Panc1 (cell line): ENCODE data around the gene RASGRF2. TPM values are rescaled to one million over a fixed set of nuclear protein-coding genes. Genes with fewer than 3 reads are reported as not detected.

Source experiments
- ATAC-seq: fragments of 200-7000 bp; cut with Tn5 transposase; 2 replicates; pipeline ENCODE4 v1.9.1; 2020; ENCODE audit warnings: mild to moderate bottlenecking, moderate library complexity
- BruUV-seq: library from RNA; stranded (reverse); fragments of 400-500 nt; replicated peaks from 2 replicates; lab custom pipeline; 2021; lab: Mats Ljungman, UMichigan
- CTCF ChIA-PET: fragments of 300-600 bp; sonication (Branson Sonifier 250); formaldehyde crosslinking; loops from one replicate; lab custom pipeline; 2022; ENCODE audit warnings: antibody characterized with exemption; lab: Charles Lee
- POLR2A ChIA-PET: fragments of 300-600 bp; sonication (Branson Sonifier 250); formaldehyde crosslinking; loops from one replicate; lab custom pipeline; 2022; ENCODE audit warnings: antibody characterized with exemption; lab: Charles Lee
- DNase-seq: peaks from one replicate; pipeline ENCODE4 v3.0.0-alpha.2; 2010; ENCODE audit warnings: low read depth, low spot score
- H3K27ac ChIP-seq: 2 replicates; pipeline ENCODE4 v1.5.1; 2011; ENCODE audit warnings: mild to moderate bottlenecking, low read length, inconsistent platforms
- H3K27me3 ChIP-seq: fragments of 200-500 bp; sonication (Bioruptor generic); 2 replicates; pipeline ENCODE4 v1.6.0; 2014; ENCODE audit warnings: low read length, inconsistent platforms; ENCODE audit not compliant: control insufficient read depth, insufficient read depth
- H3K36me3 ChIP-seq: fragments of 200-500 bp; sonication (Bioruptor generic); 2 replicates; pipeline ENCODE4 v1.5.1; 2014; ENCODE audit warnings: inconsistent platforms, mild to moderate bottlenecking, low read length, moderate library complexity; ENCODE audit not compliant: control insufficient read depth, insufficient read depth
- H3K4me1 ChIP-seq: 2 replicates; pipeline ENCODE4 v1.5.1; 2011; ENCODE audit warnings: inconsistent platforms, mild to moderate bottlenecking, low read length, moderate library complexity; ENCODE audit not compliant: control insufficient read depth, insufficient read depth
- H3K4me3 ChIP-seq, 2 experiments: 2 replicates each; pipeline ENCODE4 v1.5.1; 2011 to 2012; ENCODE audit warnings: low read depth in 2 of 2, low read length in 2 of 2, mild to moderate bottlenecking in 2 of 2, inconsistent platforms in 1 of 2, moderate library complexity in 1 of 2
- H3K9me3 ChIP-seq: fragments of 200-500 bp; sonication (Bioruptor generic); 2 replicates; pipeline ENCODE4 v1.5.1; 2014; ENCODE audit warnings: low read depth, mild to moderate bottlenecking, inconsistent platforms, low read length, moderate library complexity; ENCODE audit not compliant: control insufficient read depth, insufficient read depth
- CTCF ChIP-seq: fragments of 450-650 bp; IDR thresholded peaks from 2 replicates; pipeline ENCODE4 v1.5.1; 2017; ENCODE audit warnings: mild to moderate bottlenecking
- POLR2AphosphoS5 ChIP-seq: IDR thresholded peaks from 2 replicates; pipeline ENCODE4 v1.6.1; 2012; ENCODE audit warnings: mild to moderate bottlenecking, low read depth, low read length, moderate library complexity
- SIN3A ChIP-seq: IDR thresholded peaks from 2 replicates; pipeline ENCODE4 v1.6.1; 2012; ENCODE audit warnings: low read depth, mild to moderate bottlenecking, low read length, moderate library complexity, borderline replicate concordance; ENCODE audit not compliant: insufficient read depth
- TCF7L2 ChIP-seq: IDR thresholded peaks from 2 replicates; pipeline ENCODE4 v1.6.1; 2011; ENCODE audit warnings: mild to moderate bottlenecking, low read depth, low read length, inconsistent platforms
- in situ Hi-C: cut with HindIII; loops from 2 replicates; pipeline ENCODE4 v1.10.0; 2016; ENCODE audit warnings: low sequenced_read_pairs, low pct_unique_long_range_greater_than_20kb
- intact Hi-C: fragments of 100-400 bp; cut with micrococcal nuclease; formaldehyde crosslinking; loops from one replicate; pipeline ENCODE4 v1.10.0; 2022; ENCODE audit not compliant: unreplicated experiment
- total RNA-seq: library from RNA; stranded (reverse); gene quantifications from one replicate; pipeline ENCODE4 v1.2.1, GENCODE V29; 2021; ENCODE audit not compliant: unreplicated experiment
- TF ChIP-seq, protein P1 (sequence below), 2 experiments: IDR thresholded peaks; 2 replicates each; pipeline ENCODE4 v1.6.1; 2011 to 2012; ENCODE audit warnings: low read depth in 2 of 2, control low read depth in 1 of 2, low read length in 1 of 2, mild to moderate bottlenecking in 1 of 2, moderate library complexity in 1 of 2; ENCODE audit not compliant: insufficient read depth in 1 of 2

The RASGRF2 gene
- total RNA-seq, 1 experiment from 2014 or later, result 4.7 TPM

GRCh38 chr5:81097713-81098112, 137.6 kb downstream of the RASGRF2 start:
- H3K9me3 ChIP-seq, result no peaks in the 10 kb centered on the region
- no peaks in the 10 kb centered on the region for H3K4me1 ChIP-seq
- ATAC-seq (no peak), DNase-seq (no peak)
- H3K4me3 ChIP-seq, result no peak overlapping the region
- intact Hi-C loops, result no loop called here
- H3K27me3 ChIP-seq, result 0 out of 2 replicates have a peak, but pooled peaks cover 2% of the 10 kb centered on the region
- no peak overlapping the region for H3K27ac ChIP-seq
- in situ Hi-C loops, result no loop called here
- ChIA-PET CTCF (no interaction called here), POLR2A (no interaction called here)
- TF ChIP-seq SIN3A, result no peak
- no peak for TF ChIP-seq CTCF
- H3K36me3 ChIP-seq, result no peaks in the 10 kb centered on the region
- no TSS peak for BruUV-seq

- intact Hi-C loops, result loop anchor here (10.0 kb wide), 2 partner anchors 151 to 391 kb away; no protein-coding TSS in a partner anchor
- no TSS peak for BruUV-seq
These were observed 145.2 kb downstream of the RASGRF2 start for GRCh38 chr5:81105261-81105877.

More at GRCh38 chr5:81105261-81105877, 145.2 kb downstream of the RASGRF2 start:
- no peak for TF ChIP-seq CTCF
- TF ChIP-seq, protein P1, sequence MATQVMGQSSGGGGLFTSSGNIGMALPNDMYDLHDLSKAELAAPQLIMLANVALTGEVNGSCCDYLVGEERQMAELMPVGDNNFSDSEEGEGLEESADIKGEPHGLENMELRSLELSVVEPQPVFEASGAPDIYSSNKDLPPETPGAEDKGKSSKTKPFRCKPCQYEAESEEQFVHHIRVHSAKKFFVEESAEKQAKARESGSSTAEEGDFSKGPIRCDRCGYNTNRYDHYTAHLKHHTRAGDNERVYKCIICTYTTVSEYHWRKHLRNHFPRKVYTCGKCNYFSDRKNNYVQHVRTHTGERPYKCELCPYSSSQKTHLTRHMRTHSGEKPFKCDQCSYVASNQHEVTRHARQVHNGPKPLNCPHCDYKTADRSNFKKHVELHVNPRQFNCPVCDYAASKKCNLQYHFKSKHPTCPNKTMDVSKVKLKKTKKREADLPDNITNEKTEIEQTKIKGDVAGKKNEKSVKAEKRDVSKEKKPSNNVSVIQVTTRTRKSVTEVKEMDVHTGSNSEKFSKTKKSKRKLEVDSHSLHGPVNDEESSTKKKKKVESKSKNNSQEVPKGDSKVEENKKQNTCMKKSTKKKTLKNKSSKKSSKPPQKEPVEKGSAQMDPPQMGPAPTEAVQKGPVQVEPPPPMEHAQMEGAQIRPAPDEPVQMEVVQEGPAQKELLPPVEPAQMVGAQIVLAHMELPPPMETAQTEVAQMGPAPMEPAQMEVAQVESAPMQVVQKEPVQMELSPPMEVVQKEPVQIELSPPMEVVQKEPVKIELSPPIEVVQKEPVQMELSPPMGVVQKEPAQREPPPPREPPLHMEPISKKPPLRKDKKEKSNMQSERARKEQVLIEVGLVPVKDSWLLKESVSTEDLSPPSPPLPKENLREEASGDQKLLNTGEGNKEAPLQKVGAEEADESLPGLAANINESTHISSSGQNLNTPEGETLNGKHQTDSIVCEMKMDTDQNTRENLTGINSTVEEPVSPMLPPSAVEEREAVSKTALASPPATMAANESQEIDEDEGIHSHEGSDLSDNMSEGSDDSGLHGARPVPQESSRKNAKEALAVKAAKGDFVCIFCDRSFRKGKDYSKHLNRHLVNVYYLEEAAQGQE (IDR thresholded peaks at IDR 0.05; ENCODE audit: insufficient read depth in 1 of 2, low read depth in 2 of 2, low read length in 1 of 2), result no peak
- TF ChIP-seq SIN3A, result no peak
- TF ChIP-seq POLR2AphosphoS5, result no peak
- TF ChIP-seq TCF7L2, result no peak
- in situ Hi-C loops, result no loop called here
- no peak overlapping the region for H3K4me3 ChIP-seq
- ChIA-PET POLR2A (no interaction called here), CTCF (no interaction called here)
- no peaks in the 10 kb centered on the region for H3K27me3 ChIP-seq
- DNase-seq (no peak), ATAC-seq (no peak)
- H3K9me3 ChIP-seq, result no peaks in the 10 kb centered on the region
- H3K36me3 ChIP-seq, result no peaks in the 10 kb centered on the region
- no peak overlapping the region for H3K27ac ChIP-seq
- no peaks in the 10 kb centered on the region for H3K4me1 ChIP-seq
